K562 (cell line): ENCODE results near the gene PGS1. TPM values are rescaled to one million over a fixed set of nuclear protein-coding genes. Genes with fewer than 3 reads are reported as not detected.

Source experiments
- ATAC-seq: fragments of 200-7000 bp; cut with Tn5 transposase; 3 replicates; pipeline ENCODE4 v1.9.1; 2020; ENCODE audit warnings: moderate library complexity
- BruUV-seq: library from RNA; stranded (reverse); fragments of 400-500 nt; replicated peaks from 2 replicates; lab custom pipeline; 2021; lab: Mats Ljungman, UMichigan
- CTCF ChIA-PET: fragments of 300-600 bp; formaldehyde crosslinking; extraction: SDS; loops from one replicate; lab custom pipeline; 2021; ENCODE audit warnings: low intra/inter-chr PET ratio; lab: Yijun Ruan, JAX
- POLR2A ChIA-PET: fragments of 300-600, 350-650 bp; sonication (Branson Sonifier 250); formaldehyde crosslinking; extraction: SDS; loops from one replicate; lab custom pipeline; 2021; ENCODE audit warnings: antibody characterized with exemption, inconsistent platforms; lab: Yijun Ruan, JAX
- DNase-seq, 4 experiments: peaks; one replicate each; pipeline versions ENCODE4 v3.0.0 to v3.0.0-alpha.2; 2011 to 2018; ENCODE audit warnings: low spot score in 3 of 4, mixed read lengths in 3 of 4; ENCODE audit errors: extremely low read depth in 1 of 4
- FAIRE-seq: peaks from 2 replicates; lab custom pipeline; 2011; peaks lifted over from hg19 to GRCh38; lab: Jason Lieb, UNC
- H2AFZ ChIP-seq: 2 replicates; pipeline ENCODE4 v1.6.0; 2011; ENCODE audit warnings: low read depth, low read length, control low read depth, inconsistent platforms
- H3K27ac ChIP-seq: fragments of 200-600 bp; 3 replicates; pipeline ENCODE4 v1.8.0; 2011; ENCODE audit warnings: low read depth, mild to moderate bottlenecking, control low read depth, inconsistent platforms, low read length, moderate library complexity, mixed read lengths; ENCODE audit errors: extremely low read depth
- H3K27me3 ChIP-seq, 2 experiments: fragments of 300-600 bp in 1 of 2; 2 replicates in 1 of 2; 3 replicates in 1 of 2; pipeline versions ENCODE4 v1.6.0 to v1.8.0; 2011; ENCODE audit warnings: inconsistent platforms in 2 of 2, low read length in 2 of 2, mild to moderate bottlenecking in 1 of 2, mixed read lengths in 1 of 2, moderate library complexity in 1 of 2; ENCODE audit not compliant: control insufficient read depth in 2 of 2, insufficient read depth in 2 of 2
- H3K36me3 ChIP-seq: fragments of 300-600 bp; 3 replicates; pipeline ENCODE4 v1.8.0; 2011; ENCODE audit warnings: mild to moderate bottlenecking, low read length, inconsistent platforms; ENCODE audit not compliant: control insufficient read depth, insufficient read depth
- H3K4me1 ChIP-seq, 2 experiments: fragments of 200-600 bp in 1 of 2; replicated peaks in 1 of 2; 2 replicates in 1 of 2; 3 replicates in 1 of 2; pipeline versions ENCODE4 v1.5.1 to v1.8.0; 2011; ENCODE audit warnings: inconsistent platforms in 2 of 2, low read length in 2 of 2, mild to moderate bottlenecking in 1 of 2, mixed read lengths in 1 of 2, moderate library complexity in 1 of 2; ENCODE audit not compliant: control insufficient read depth in 2 of 2, insufficient read depth in 2 of 2
- H3K4me2 ChIP-seq: 2 replicates; pipeline ENCODE4 v1.6.1; 2011; ENCODE audit warnings: low read length, control low read depth, inconsistent platforms, mixed read lengths; ENCODE audit not compliant: insufficient read depth
- H3K4me3 ChIP-seq: fragments of 200-600 bp; sonication (generic), shearing (Covaris generic); 2 replicates; pipeline ENCODE4 v1.5.1; 2016; ENCODE audit warnings: control low read depth, inconsistent platforms
- H3K79me2 ChIP-seq: fragments of 200-600 bp; 3 replicates; pipeline ENCODE4 v1.8.0; 2011; ENCODE audit warnings: low read length, inconsistent platforms; ENCODE audit not compliant: control insufficient read depth, insufficient read depth
- H3K9ac ChIP-seq, 2 experiments: 2 replicates each; pipeline versions ENCODE4 v1.6.0 to v1.6.1; 2011; ENCODE audit warnings: low read depth in 2 of 2, low read length in 2 of 2, control low read depth in 1 of 2, inconsistent platforms in 1 of 2, mild to moderate bottlenecking in 1 of 2, mixed read lengths in 1 of 2; ENCODE audit not compliant: insufficient read depth in 1 of 2
- H3K9me1 ChIP-seq: one replicate; pipeline ENCODE4 v1.6.0; 2011; ENCODE audit warnings: inconsistent platforms, mild to moderate bottlenecking, low read length, moderate library complexity; ENCODE audit not compliant: control insufficient read depth, insufficient read depth
- H3K9me3 ChIP-seq: replicated peaks from 2 replicates; pipeline ENCODE4 v1.5.1; 2011; ENCODE audit warnings: low read depth, low read length, inconsistent platforms; ENCODE audit not compliant: control insufficient read depth, insufficient read depth
- H4K20me1 ChIP-seq: replicated peaks from 2 replicates; pipeline ENCODE4 v1.6.1; 2011; ENCODE audit warnings: low read length, inconsistent platforms, mixed read lengths; ENCODE audit not compliant: control insufficient read depth, insufficient read depth
- WGBS: fragments of 100-300 bp; shearing (Covaris generic); methylation state at CpG from one replicate; pipeline ENCODE4 v1.1.6; 2016; ENCODE audit warnings: low coverage, mixed read lengths; ENCODE audit not compliant: insufficient coverage; ENCODE audit errors: missing lambda C conversion rate; 5-methylcytosine and 5-hydroxymethylcytosine counted together
- in situ Hi-C: fragments of 300-500 bp; cut with MboI; formaldehyde crosslinking; loops from 4 replicates; pipeline ENCODE4 v1.15.0; 2018; ENCODE audit warnings: inconsistent platforms, mixed read lengths
- intact Hi-C: fragments of 100-400 bp; cut with micrococcal nuclease; formaldehyde crosslinking; loops from 2 replicates; pipeline ENCODE4 v1.14.2; 2022
- polyA plus RNA-seq, 8 experiments: library from polyadenylated mRNA; depleted of rRNA in 4 of 8; stranded (reverse) in 5 of 8; unstranded in 3 of 8; fragments of >200 nt; fragmentation: Nextera tagmentation in 2 of 8; fragmentation: Illumina TruSeq in 1 of 8; extraction: Ambion mirVana in 2 of 8; extraction: Trizol in 1 of 8; gene quantifications; 2 replicates each; pipeline versions ENCODE4 v1.2.1 to v1.2.3, GENCODE V29; 2011 to 2014; ENCODE audit warnings: inconsistent platforms in 1 of 8, missing spikeins in 1 of 8
- total RNA-seq, 7 experiments: library from RNA; depleted of rRNA in 6 of 7; stranded (reverse); fragments of >200 nt in 6 of 7; fragmentation: Illumina TruSeq in 2 of 7; extraction: Trizol in 2 of 7; gene quantifications; 2 replicates each; pipeline versions ENCODE4 v1.2.1 to v1.2.3, GENCODE V29; 2011 to 2021; ENCODE audit warnings: low replicate concordance in 1 of 7
- TF ChIP-seq, protein P1 (sequence below): sonication (generic); formaldehyde crosslinking; IDR thresholded peaks from 2 replicates; pipeline ENCODE4 v1.8.0; 2022; ENCODE audit warnings: mild to moderate bottlenecking, missing genetic modification reagents

The PGS1 gene
- total and polyA plus RNA-seq, 9 of the 15 experiments (the other 6 are each of a cell fraction or from before 2014, with no cell fraction given): 1.3 to 39.4 (median 22.3) TPM

DNA sequence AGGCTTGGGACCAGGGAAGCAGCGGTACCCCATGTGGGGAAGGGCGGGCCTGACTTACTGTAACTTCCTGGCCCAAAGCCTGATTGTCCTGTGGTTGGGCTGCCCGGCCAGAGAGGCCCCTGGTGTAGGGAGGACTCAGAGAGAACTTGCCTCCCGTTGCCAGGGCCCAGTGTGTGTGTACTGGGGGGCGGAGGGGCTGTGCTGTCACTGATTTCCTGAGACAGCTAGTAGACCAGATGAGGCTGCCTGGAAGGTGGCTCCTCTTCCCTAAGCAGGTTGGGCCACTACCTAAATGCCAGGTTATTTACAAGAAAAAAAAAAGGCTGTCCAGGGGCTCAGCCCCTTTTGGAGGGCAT is 35.3 kb upstream of the PGS1 start:
- Histone ChIP-seq H3K9ac (peak overlapping the region in 1 of 2 experiments; percentile 74; a peak in 1 of 4 replicates), H3K9me1 (no peaks in the 10 kb centered on the region), H3K36me3 (no peaks in the 10 kb centered on the region), H3K9me3 (no peaks in the 10 kb centered on the region), H3K79me2 (no peaks in the 10 kb centered on the region), H3K4me3 (no peak overlapping the region), H4K20me1 (no peaks in the 10 kb centered on the region), H3K4me1 (peaks cover 0 to 29% of the 10 kb centered on the region in 2 experiments; a peak in 3 of 5 replicates), H3K27me3 (no peaks in the 10 kb centered on the region), H3K4me2 (no peak overlapping the region), H3K27ac (no peak overlapping the region), H2AFZ (no peak overlapping the region)
- intact Hi-C loops: no loop called here
- FAIRE-seq (no peak), ATAC-seq (no peak), DNase-seq (no peak)
- POLR2A ChIA-PET: interaction anchor here (0.7 kb wide), 1 partner anchor 1834 kb away, joined by 3 read pairs; no protein-coding TSS in a partner anchor
- 49% methylated on average over 5 of the region's 5 CpGs for WGBS
- no TSS peak for BruUV-seq
- CTCF ChIA-PET: no interaction called here
- TF ChIP-seq, protein P1, sequence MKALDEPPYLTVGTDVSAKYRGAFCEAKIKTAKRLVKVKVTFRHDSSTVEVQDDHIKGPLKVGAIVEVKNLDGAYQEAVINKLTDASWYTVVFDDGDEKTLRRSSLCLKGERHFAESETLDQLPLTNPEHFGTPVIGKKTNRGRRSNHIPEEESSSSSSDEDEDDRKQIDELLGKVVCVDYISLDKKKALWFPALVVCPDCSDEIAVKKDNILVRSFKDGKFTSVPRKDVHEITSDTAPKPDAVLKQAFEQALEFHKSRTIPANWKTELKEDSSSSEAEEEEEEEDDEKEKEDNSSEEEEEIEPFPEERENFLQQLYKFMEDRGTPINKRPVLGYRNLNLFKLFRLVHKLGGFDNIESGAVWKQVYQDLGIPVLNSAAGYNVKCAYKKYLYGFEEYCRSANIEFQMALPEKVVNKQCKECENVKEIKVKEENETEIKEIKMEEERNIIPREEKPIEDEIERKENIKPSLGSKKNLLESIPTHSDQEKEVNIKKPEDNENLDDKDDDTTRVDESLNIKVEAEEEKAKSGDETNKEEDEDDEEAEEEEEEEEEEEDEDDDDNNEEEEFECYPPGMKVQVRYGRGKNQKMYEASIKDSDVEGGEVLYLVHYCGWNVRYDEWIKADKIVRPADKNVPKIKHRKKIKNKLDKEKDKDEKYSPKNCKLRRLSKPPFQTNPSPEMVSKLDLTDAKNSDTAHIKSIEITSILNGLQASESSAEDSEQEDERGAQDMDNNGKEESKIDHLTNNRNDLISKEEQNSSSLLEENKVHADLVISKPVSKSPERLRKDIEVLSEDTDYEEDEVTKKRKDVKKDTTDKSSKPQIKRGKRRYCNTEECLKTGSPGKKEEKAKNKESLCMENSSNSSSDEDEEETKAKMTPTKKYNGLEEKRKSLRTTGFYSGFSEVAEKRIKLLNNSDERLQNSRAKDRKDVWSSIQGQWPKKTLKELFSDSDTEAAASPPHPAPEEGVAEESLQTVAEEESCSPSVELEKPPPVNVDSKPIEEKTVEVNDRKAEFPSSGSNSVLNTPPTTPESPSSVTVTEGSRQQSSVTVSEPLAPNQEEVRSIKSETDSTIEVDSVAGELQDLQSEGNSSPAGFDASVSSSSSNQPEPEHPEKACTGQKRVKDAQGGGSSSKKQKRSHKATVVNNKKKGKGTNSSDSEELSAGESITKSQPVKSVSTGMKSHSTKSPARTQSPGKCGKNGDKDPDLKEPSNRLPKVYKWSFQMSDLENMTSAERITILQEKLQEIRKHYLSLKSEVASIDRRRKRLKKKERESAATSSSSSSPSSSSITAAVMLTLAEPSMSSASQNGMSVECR (CRISPR knock-in tag): no peak
- in situ Hi-C loops: no loop called here
